IMR-90 (cell line): ENCODE measurements around the gene SDHB. TPM values are rescaled to one million over a fixed set of nuclear protein-coding genes. Genes with fewer than 3 reads are reported as not detected.

Source experiments
- ATAC-seq: fragments of 200-7000 bp; cut with Tn5 transposase; 2 replicates; pipeline ENCODE4 v1.9.1; 2020; ENCODE audit warnings: low read depth, mild to moderate bottlenecking, moderate library complexity
- BruUV-seq: library from RNA; stranded (reverse); fragments of 400-500 nt; replicated peaks from 2 replicates; lab custom pipeline; 2021; lab: Mats Ljungman, UMichigan
- CTCF ChIA-PET: fragments of 300-600 bp; formaldehyde crosslinking; extraction: SDS; loops from one replicate; lab custom pipeline; 2021; ENCODE audit warnings: antibody characterized with exemption; lab: Yijun Ruan, JAX
- POLR2A ChIA-PET: fragments of 300-600 bp; sonication (Branson Sonifier 250); formaldehyde crosslinking; loops from one replicate; lab custom pipeline; 2022; ENCODE audit warnings: antibody characterized with exemption; ENCODE audit not compliant: unreplicated experiment; lab: Charles Lee
- DNase-seq: peaks from one replicate; pipeline ENCODE4 v3.0.0; 2013
- H2AFZ ChIP-seq: replicated peaks from 2 replicates; pipeline ENCODE3; 2013; ENCODE audit warnings: low read length, mild to moderate bottlenecking; ENCODE audit not compliant: poor library complexity
- H2AK5ac ChIP-seq: 2 replicates; pipeline ENCODE4 v1.6.1; 2013; ENCODE audit warnings: low read depth, low read length, inconsistent platforms
- H2AK9ac ChIP-seq: replicated peaks from 2 replicates; pipeline ENCODE3; 2013; ENCODE audit warnings: mild to moderate bottlenecking, low read depth, low read length, moderate library complexity; ENCODE audit not compliant: poor library complexity
- H2BK120ac ChIP-seq: 2 replicates; pipeline ENCODE4 v1.6.1; 2013; ENCODE audit warnings: low read depth, low read length, inconsistent platforms
- H2BK15ac ChIP-seq: 3 replicates; pipeline ENCODE4 v1.6.1; 2013; ENCODE audit warnings: low read depth, low read length, inconsistent platforms
- H2BK20ac ChIP-seq: 2 replicates; pipeline ENCODE4 v1.6.1; 2013; ENCODE audit warnings: low read depth, mild to moderate bottlenecking, inconsistent platforms, low read length, moderate library complexity
- H2BK5ac ChIP-seq: 2 replicates; pipeline ENCODE4 v1.6.1; 2013; ENCODE audit warnings: mild to moderate bottlenecking, low read depth, low read length, inconsistent platforms; ENCODE audit not compliant: poor library complexity, severe bottlenecking
- H3K14ac ChIP-seq: replicated peaks from 2 replicates; pipeline ENCODE4 v1.6.1; 2013; ENCODE audit warnings: low read depth, low read length, inconsistent platforms
- H3K18ac ChIP-seq: 2 replicates; pipeline ENCODE4 v1.6.1; 2013; ENCODE audit warnings: low read depth, low read length, control low read depth
- H3K23ac ChIP-seq: 2 replicates; pipeline ENCODE4 v1.6.1; 2013; ENCODE audit warnings: low read depth, low read length, inconsistent platforms
- H3K27ac ChIP-seq: 2 replicates; pipeline ENCODE4 v1.5.1; 2013; ENCODE audit warnings: mild to moderate bottlenecking, control low read depth, low read length; ENCODE audit not compliant: insufficient read depth
- H3K27me3 ChIP-seq: 2 replicates; pipeline ENCODE4 v1.6.1; 2013; ENCODE audit warnings: low read length; ENCODE audit not compliant: control insufficient read depth, insufficient read depth
- H3K36me3 ChIP-seq: 2 replicates; pipeline ENCODE4 v1.6.1; 2013; ENCODE audit warnings: low read length, mixed read lengths; ENCODE audit not compliant: control insufficient read depth, insufficient read depth
- H3K4ac ChIP-seq: 2 replicates; pipeline ENCODE4 v1.6.1; 2013; ENCODE audit warnings: low read depth, low read length, inconsistent platforms
- H3K4me1 ChIP-seq: 2 replicates; pipeline ENCODE4 v1.6.1; 2013; ENCODE audit warnings: low read length, mixed read lengths; ENCODE audit not compliant: control insufficient read depth, insufficient read depth
- H3K4me2 ChIP-seq: 2 replicates; pipeline ENCODE4 v1.6.1; 2013; ENCODE audit warnings: low read depth, mild to moderate bottlenecking, control low read depth, low read length, moderate library complexity
- H3K4me3 ChIP-seq: 2 replicates; pipeline ENCODE4 v1.5.1; 2013; ENCODE audit warnings: low read depth, mild to moderate bottlenecking, control low read depth, low read length, moderate library complexity; ENCODE audit not compliant: insufficient read depth
- H3K56ac ChIP-seq: 2 replicates; pipeline ENCODE4 v1.6.1; 2013; ENCODE audit warnings: low read length, inconsistent platforms; ENCODE audit not compliant: insufficient read depth; ENCODE audit errors: extremely low read depth
- H3K79me1 ChIP-seq, 2 experiments: 2 replicates each; pipeline ENCODE4 v1.6.1; 2013; ENCODE audit warnings: low read length in 2 of 2, inconsistent platforms in 1 of 2, low read depth in 1 of 2
- H3K9ac ChIP-seq: 2 replicates; pipeline ENCODE4 v1.6.1; 2013; ENCODE audit warnings: low read depth, low read length, control low read depth
- H3K9me1 ChIP-seq: 2 replicates; pipeline ENCODE4 v1.6.1; 2013; ENCODE audit warnings: low read length, inconsistent platforms; ENCODE audit not compliant: insufficient read depth
- H3K9me3 ChIP-seq: 2 replicates; pipeline ENCODE4 v1.6.1; 2013; ENCODE audit warnings: low read length; ENCODE audit not compliant: control insufficient read depth, insufficient read depth
- H4K20me1 ChIP-seq: 2 replicates; pipeline ENCODE4 v1.6.1; 2013; ENCODE audit warnings: low read length, inconsistent platforms; ENCODE audit not compliant: insufficient read depth
- H4K5ac ChIP-seq: 2 replicates; pipeline ENCODE4 v1.6.1; 2013; ENCODE audit warnings: mild to moderate bottlenecking, low read depth, low read length, control low read depth
- H4K8ac ChIP-seq, 2 experiments: 2 replicates each; pipeline ENCODE4 v1.6.1; 2013; ENCODE audit warnings: low read depth in 2 of 2, low read length in 2 of 2, control low read depth in 1 of 2, inconsistent platforms in 1 of 2
- H4K91ac ChIP-seq: 2 replicates; pipeline ENCODE4 v1.6.1; 2013; ENCODE audit warnings: low read depth, low read length, inconsistent platforms; ENCODE audit not compliant: insufficient read depth
- CEBPB ChIP-seq: IDR thresholded peaks from 2 replicates; pipeline ENCODE4 v1.6.1; 2012; ENCODE audit warnings: low read depth, low read length, improper control_type of control experiment
- FOS ChIP-seq: fragments of 150-350 bp; IDR thresholded peaks from 2 replicates; pipeline ENCODE4 v1.6.1; 2016; ENCODE audit warnings: low read depth, low read length
- MAFK ChIP-seq: IDR thresholded peaks from 2 replicates; pipeline ENCODE4 v1.6.1; 2012; ENCODE audit warnings: low read depth, low read length, improper control_type of control experiment
- MXI1 ChIP-seq: IDR thresholded peaks from 2 replicates; pipeline ENCODE4 v1.6.1; 2012; ENCODE audit warnings: low read depth, mild to moderate bottlenecking, low read length, moderate library complexity, borderline replicate concordance
- POLR2A ChIP-seq: IDR thresholded peaks from 2 replicates; pipeline ENCODE4 v1.6.1; 2012; ENCODE audit warnings: mild to moderate bottlenecking, low read depth, low read length
- RAD21 ChIP-seq: IDR thresholded peaks from 2 replicates; pipeline ENCODE4 v1.6.1; 2012; ENCODE audit warnings: low read length, improper control_type of control experiment
- SMC3 ChIP-seq: fragments of 150-350 bp; IDR thresholded peaks from 2 replicates; pipeline ENCODE4 v1.6.1; 2016; ENCODE audit warnings: low read depth, mild to moderate bottlenecking, antibody characterized with exemption, low read length, moderate library complexity
- WGBS, 2 experiments: methylation state at CpG; one replicate each; pipeline versions ENCODE4 v1.1.5 to v1.1.7; 2013; ENCODE audit warnings: missing lambda C conversion rate in 2 of 2; ENCODE audit not compliant: insufficient read length in 1 of 2; ENCODE audit errors: extremely low coverage in 2 of 2; 5-methylcytosine and 5-hydroxymethylcytosine counted together
- dilution Hi-C: fragments of 300-500 bp; cut with HindIII; formaldehyde crosslinking; loops from one replicate; pipeline ENCODE4 v1.14.3; 2018; ENCODE audit warnings: low sequenced_read_pairs; ENCODE audit not compliant: unreplicated experiment
- in situ Hi-C: fragments of 300-500 bp; cut with MboI; formaldehyde crosslinking; loops from 3 replicates; pipeline ENCODE4 v1.14.3; 2019; ENCODE audit warnings: low sequenced_read_pairs, inconsistent platforms, mixed read lengths
- intact Hi-C: fragments of 100-400 bp; cut with micrococcal nuclease; formaldehyde crosslinking; loops from 2 replicates; pipeline ENCODE4 v1.10.0; 2022
- polyA plus RNA-seq, 3 experiments: library from polyadenylated mRNA; depleted of rRNA; stranded (reverse); fragments of >200 nt; gene quantifications; 2 replicates each; pipeline ENCODE4 v1.2.3, GENCODE V29; 2012; ENCODE audit warnings: low replicate concordance in 1 of 3
- total RNA-seq: library from RNA; depleted of rRNA; stranded (reverse); fragments of >200 nt; gene quantifications from 2 replicates; pipeline ENCODE4 v1.2.3, GENCODE V29; 2012
- TF ChIP-seq, protein P1 (sequence below): fragments of 150-350 bp; IDR thresholded peaks from 2 replicates; pipeline ENCODE4 v1.6.1; 2017; ENCODE audit warnings: mild to moderate bottlenecking, antibody characterized with exemption, low read length, low read depth

SDHB gene
- total and polyA plus RNA-seq, 2 of the 4 experiments (the other 2 are of a cell fraction): 122 to 206 TPM

DNA sequence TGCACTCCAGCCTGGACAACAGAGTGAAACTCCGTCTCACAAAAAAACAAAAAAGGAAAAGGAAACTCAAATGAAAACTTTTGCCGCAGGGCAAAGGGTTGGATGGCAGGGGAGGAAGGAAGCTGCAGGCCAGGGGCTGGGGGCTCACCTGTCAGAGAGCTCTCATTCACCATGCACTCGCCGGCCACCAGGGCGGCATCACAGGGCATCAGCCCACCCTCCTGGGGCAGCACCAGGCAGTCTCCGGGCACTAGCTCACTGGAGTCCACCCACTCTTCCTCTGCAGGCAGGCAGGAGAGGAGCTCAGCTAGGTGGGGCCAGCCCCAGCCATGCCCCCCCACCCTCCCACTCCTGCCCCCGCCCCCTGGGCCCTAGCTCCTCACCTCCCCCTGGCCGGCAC lies 54.0 kb downstream of the SDHB start:
- Histone ChIP-seq H2AK5ac (no peak overlapping the region), H4K8ac (no peak overlapping the region), H3K4me3 (no peak overlapping the region), H3K27me3 (no peaks in the 10 kb centered on the region), H3K14ac (no peak overlapping the region), H3K27ac (no peak overlapping the region), H2BK120ac (no peak overlapping the region), H3K79me1 (no peaks in the 10 kb centered on the region), H3K4me1 (peaks cover 2% of the 10 kb centered on the region; the same call in 1 of the 2 replicates), H3K23ac (no peak overlapping the region), H2AK9ac (no peak overlapping the region), H3K4ac (no peak overlapping the region), H4K20me1 (peaks cover 10% of the 10 kb centered on the region), H2BK20ac (no peak overlapping the region), H3K56ac (no peak overlapping the region), H3K4me2 (no peak overlapping the region), H3K9me1 (no peaks in the 10 kb centered on the region; the same call in 1 of the 2 replicates), H4K91ac (no peak overlapping the region), H3K9me3 (no peaks in the 10 kb centered on the region), H3K18ac (no peak overlapping the region), H2AFZ (no peak overlapping the region), H3K9ac (no peak overlapping the region), H2BK5ac (no peak overlapping the region), H2BK15ac (no peak overlapping the region), H4K5ac (no peak overlapping the region), H3K36me3 (peaks cover 22% of the 10 kb centered on the region)
- ATAC-seq (no peak), DNase-seq (no peak)
- intact Hi-C loops: no loop called here
- ChIA-PET CTCF (no interaction called here), POLR2A (no interaction called here)
- WGBS, 2 experiments: no CpG with 5 or more reads among the region's 8 CpGs
- TF ChIP-seq, protein P1, sequence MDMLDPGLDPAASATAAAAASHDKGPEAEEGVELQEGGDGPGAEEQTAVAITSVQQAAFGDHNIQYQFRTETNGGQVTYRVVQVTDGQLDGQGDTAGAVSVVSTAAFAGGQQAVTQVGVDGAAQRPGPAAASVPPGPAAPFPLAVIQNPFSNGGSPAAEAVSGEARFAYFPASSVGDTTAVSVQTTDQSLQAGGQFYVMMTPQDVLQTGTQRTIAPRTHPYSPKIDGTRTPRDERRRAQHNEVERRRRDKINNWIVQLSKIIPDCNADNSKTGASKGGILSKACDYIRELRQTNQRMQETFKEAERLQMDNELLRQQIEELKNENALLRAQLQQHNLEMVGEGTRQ: no peak
- TF ChIP-seq FOS (no peak), SMC3 (no peak), POLR2A (no peak), RAD21 (no peak), MAFK (no peak), MXI1 (no peak), CEBPB (no peak)
- BruUV-seq: no TSS peak
- dilution Hi-C loops: no loop called here
- in situ Hi-C loops: no loop called here
